ENCODE data around the gene PSMA4.
"Not testable (repeated sequence)": the region's sequence is repeated elsewhere in the genome, so short reads cannot be mapped to it uniquely, and the experiment has no call there.

The PSMA4 gene

GRCh38 chr15:78540141-78540870, at the start of gene PSMA4:
TSS of gene PSMA4 (plus strand) at chr15:78540444. CDS start at chr15:78541928, 1,484 bp downstream.
- peak; percentile 74 for DNase-seq

- no peak for DNase-seq
Observed at GRCh38 chr15:78492872-78493271, 47.4 kb upstream of the PSMA4 start.

- no peak for DNase-seq
Observed at GRCh38 chr15:78501857-78502256, 38.4 kb upstream of the PSMA4 start.

- no peak for DNase-seq
Observed at GRCh38 chr15:78502641-78503040, 37.6 kb upstream of the PSMA4 start.

- peak; percentile 95 for DNase-seq
Observed at GRCh38 chr15:78506971-78507830, 33.0 kb upstream of the PSMA4 start, which contains the start of gene HYKK. TSS of gene HYKK (plus strand) at chr15:78507577. CDS start at chr15:78513089, 5,512 bp downstream.

GRCh38 chr15:78507831-78508160, 32.4 kb upstream of the PSMA4 start:
- DNase-seq, result no peak

- DNase-seq, result no peak
Observed at GRCh38 chr15:78508272-78508671, 32.0 kb upstream of the PSMA4 start.

- DNase-seq, result no peak
Observed at GRCh38 chr15:78509726-78510312, 30.4 kb upstream of the PSMA4 start.

GRCh38 chr15:78520035-78520434, 20.2 kb upstream of the PSMA4 start:
- not testable (repeated sequence) for DNase-seq

- DNase-seq, result no peak
Observed at GRCh38 chr15:78524230-78524629, 16.0 kb upstream of the PSMA4 start.

GRCh38 chr15:78527325-78527724, 12.9 kb upstream of the PSMA4 start:
- DNase-seq, result no peak

- no peak for DNase-seq
Observed at GRCh38 chr15:78533331-78533730, 6.9 kb upstream of the PSMA4 start.

- no peak for DNase-seq
Observed at GRCh38 chr15:78536134-78536533, 4.1 kb upstream of the PSMA4 start.

- DNase-seq, result no peak
Observed at GRCh38 chr15:78537266-78537905, 2.9 kb upstream of the PSMA4 start.

GRCh38 chr15:78538358-78538757, 1.9 kb upstream of the PSMA4 start:
- DNase-seq, result no peak

- not testable (repeated sequence) for DNase-seq
Observed at GRCh38 chr15:78539464-78540140, 642 bp upstream of the PSMA4 start.

GRCh38 chr15:78540871-78541743, 863 bp downstream of the PSMA4 start:
- DNase-seq, result no peak

GRCh38 chr15:78541744-78542034, 1.4 kb downstream of the PSMA4 start:
- DNase-seq, result no peak

- DNase-seq, result no peak
Observed at GRCh38 chr15:78542647-78543046, 2.4 kb downstream of the PSMA4 start.

- no peak for DNase-seq
Observed at GRCh38 chr15:78550194-78550593, 9.9 kb downstream of the PSMA4 start.

- no peak for DNase-seq
Observed at GRCh38 chr15:78550815-78551214, 10.6 kb downstream of the PSMA4 start.

GRCh38 chr15:78551902-78552301, 11.7 kb downstream of the PSMA4 start:
- no peak for DNase-seq
